ENCODE results near the gene HIKESHI. TPM values are rescaled to one million over a fixed set of nuclear protein-coding genes. Genes with fewer than 3 reads are reported as not detected.

HIKESHI gene
- total and polyA plus RNA-seq, 2 of the 8 experiments (the other 6 are each of a cell fraction or from before 2014, with no cell fraction given): 65.4 to 90.2 TPM

GRCh38 chr11:86287468-86287796, 14.6 kb upstream of the HIKESHI start:
- no peak overlapping the region for H2BK120ac ChIP-seq (replicated peaks; ENCODE audit: low read depth, low read length)
- no peak overlapping the region for H2BK5ac ChIP-seq (ENCODE audit: low read depth, low read length)
- WGBS, 2 experiments (ENCODE audit: extremely low coverage in 1 of 2, insufficient coverage in 1 of 2, insufficient read length in 1 of 2, insufficient replicate concordance in 2 of 2, low coverage in 1 of 2, low lambda C conversion rate in 2 of 2, missing lambda C conversion rate in 1 of 2): 100% methylated on average over 2 of the region's 2 CpGs; no CpG with 5 or more reads in 1 of the 2 experiments
- no peaks in the 10 kb centered on the region for H3K9me3 ChIP-seq (ENCODE audit: insufficient read depth in 2 of 2, low read depth in 1 of 2, low read length in 1 of 2)
- H3K14ac ChIP-seq (ENCODE audit: insufficient read length): no peak overlapping the region
- no peak overlapping the region for H2BK20ac ChIP-seq (ENCODE audit: low read length)
- no peaks in the 10 kb centered on the region for H4K20me1 ChIP-seq (replicated peaks in 1 of 2; ENCODE audit: control insufficient read depth in 1 of 2, insufficient read depth in 2 of 2, low read length in 2 of 2)
- no peak overlapping the region for H3K18ac ChIP-seq (ENCODE audit: extremely low read depth, low read length)
- H2BK15ac ChIP-seq (ENCODE audit: low read length): no peak overlapping the region
- no peaks in the 10 kb centered on the region for H3K79me1 ChIP-seq (ENCODE audit: low read depth, low read length)
- no peak overlapping the region for H2AK5ac ChIP-seq (ENCODE audit: low read depth, low read length)
- TF ChIP-seq RXRA (IDR thresholded peaks at IDR 0.05; ENCODE audit: insufficient read depth, low read depth, low read length) (no peak), CBX5 (IDR thresholded peaks at IDR 0.05; ENCODE audit: low read depth, low read length) (no peak), CHD1 (IDR thresholded peaks at IDR 0.05; ENCODE audit: low read depth, low read length) (no peak), SIN3A (conservative IDR thresholded peaks at IDR 0.05 in 1 of 2, IDR thresholded peaks at IDR 0.05 in 1 of 2; ENCODE audit: low read depth in 1 of 2, low read length in 2 of 2) (no peak), TCF12 (IDR thresholded peaks at IDR 0.05; ENCODE audit: low read depth, low read length) (no peak)
- no peak overlapping the region for H2BK12ac ChIP-seq (ENCODE audit: low read depth, low read length)
- H3K27ac ChIP-seq (ENCODE audit: low read depth, low read length): no peak overlapping the region
- no peak overlapping the region for H3K4me3 ChIP-seq (ENCODE audit: extremely low read depth in 1 of 4, insufficient read depth in 2 of 4, low read depth in 3 of 4, low read length in 4 of 4)
- no peak for DNase-seq (ENCODE audit: low read depth in 1 of 2, low spot score in 2 of 2)
- no peak overlapping the region for H4K91ac ChIP-seq (replicated peaks; ENCODE audit: insufficient read length, low read length)
- no peak overlapping the region for H3K56ac ChIP-seq (replicated peaks; ENCODE audit: insufficient read length, low read depth, low read length)
- H4K5ac ChIP-seq (ENCODE audit: insufficient read length, low read depth, low read length): no peak overlapping the region
- no peak overlapping the region for H2AFZ ChIP-seq (ENCODE audit: low read length)
- no peak overlapping the region for H4K8ac ChIP-seq (ENCODE audit: extremely low read depth, insufficient read depth, low read length)
- no peaks in the 10 kb centered on the region for H3K23me2 ChIP-seq (ENCODE audit: low read depth, low read length)
- H3K4me2 ChIP-seq (ENCODE audit: insufficient read depth in 1 of 2, low read depth in 2 of 2, low read length in 2 of 2): no peak overlapping the region
- no peaks in the 10 kb centered on the region for H3K79me2 ChIP-seq (ENCODE audit: control insufficient read depth in 1 of 2, insufficient read depth in 2 of 2, low read length in 2 of 2)
- no peak for FAIRE-seq
- H3K4me1 ChIP-seq (replicated peaks in 1 of 4; ENCODE audit: control insufficient read depth in 3 of 4, insufficient read depth in 4 of 4, low read length in 3 of 4): peaks cover 0 to 3% (median 0%) of the 10 kb centered on the region in 4 experiments; a peak in 1 of 7 replicates
- POLR2A ChIA-PET (ENCODE audit: partially characterized antibody): no interaction called here
- no peaks in the 10 kb centered on the region for H3K27me3 ChIP-seq (replicated peaks in 1 of 4; ENCODE audit: control insufficient read depth in 3 of 4, extremely low read depth in 1 of 4, insufficient read depth in 3 of 4, low read length in 3 of 4)
- no peak overlapping the region for H3K9ac ChIP-seq (replicated peaks in 1 of 4; ENCODE audit: extremely low read depth in 1 of 4, low read depth in 3 of 4, low read length in 3 of 4)
- H3K23ac ChIP-seq (ENCODE audit: insufficient read length): no peak overlapping the region
- CTCF ChIA-PET (ENCODE audit: partially characterized antibody): no interaction called here
- H3K36me3 ChIP-seq (ENCODE audit: control insufficient read depth in 2 of 4, insufficient read depth in 4 of 4, low read length in 3 of 4): peaks cover 0 to 6% (median 0%) of the 10 kb centered on the region in 4 experiments; a peak in 1 of 8 replicates
- H3K4ac ChIP-seq (replicated peaks; ENCODE audit: insufficient read length, low read depth, low read length): no peak overlapping the region
